Measurements from ENCODE around the gene RAB35.

DNA sequence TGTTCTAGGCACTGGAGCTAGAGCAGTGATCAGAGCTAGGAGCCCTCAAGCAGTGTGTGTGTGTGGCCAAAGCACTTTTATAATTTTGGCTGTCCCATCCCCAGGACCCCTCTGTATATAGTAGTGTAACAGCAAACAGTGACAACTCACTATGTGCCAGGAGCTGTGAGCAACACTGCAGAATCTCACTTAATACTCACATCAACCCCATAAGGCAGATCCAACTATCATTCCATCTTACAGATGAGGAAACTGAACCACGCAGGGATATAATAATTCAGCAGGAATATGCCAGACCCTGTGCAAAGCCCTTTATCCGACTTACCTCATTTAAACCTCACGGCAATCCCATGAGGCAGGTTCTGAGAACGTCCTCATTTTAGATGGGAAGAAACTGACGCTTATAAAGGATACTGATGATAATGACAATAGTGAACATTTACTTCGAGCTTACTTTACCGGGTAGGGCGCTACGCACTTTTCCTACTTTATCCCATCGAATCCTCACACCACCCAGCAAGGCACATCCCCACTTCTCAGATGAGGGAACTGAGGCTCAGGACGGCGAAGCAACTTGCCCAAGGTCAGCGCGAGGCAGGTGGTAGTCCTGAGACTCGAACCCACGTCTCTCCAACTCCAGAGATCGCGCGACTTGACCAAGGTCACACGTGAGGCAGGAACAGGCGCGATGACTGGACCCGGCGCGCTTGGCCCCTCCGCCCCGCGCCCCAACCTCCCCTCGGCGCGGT lies 687 bp downstream of the RAB35 start:
- TF ChIP-seq, protein P1, sequence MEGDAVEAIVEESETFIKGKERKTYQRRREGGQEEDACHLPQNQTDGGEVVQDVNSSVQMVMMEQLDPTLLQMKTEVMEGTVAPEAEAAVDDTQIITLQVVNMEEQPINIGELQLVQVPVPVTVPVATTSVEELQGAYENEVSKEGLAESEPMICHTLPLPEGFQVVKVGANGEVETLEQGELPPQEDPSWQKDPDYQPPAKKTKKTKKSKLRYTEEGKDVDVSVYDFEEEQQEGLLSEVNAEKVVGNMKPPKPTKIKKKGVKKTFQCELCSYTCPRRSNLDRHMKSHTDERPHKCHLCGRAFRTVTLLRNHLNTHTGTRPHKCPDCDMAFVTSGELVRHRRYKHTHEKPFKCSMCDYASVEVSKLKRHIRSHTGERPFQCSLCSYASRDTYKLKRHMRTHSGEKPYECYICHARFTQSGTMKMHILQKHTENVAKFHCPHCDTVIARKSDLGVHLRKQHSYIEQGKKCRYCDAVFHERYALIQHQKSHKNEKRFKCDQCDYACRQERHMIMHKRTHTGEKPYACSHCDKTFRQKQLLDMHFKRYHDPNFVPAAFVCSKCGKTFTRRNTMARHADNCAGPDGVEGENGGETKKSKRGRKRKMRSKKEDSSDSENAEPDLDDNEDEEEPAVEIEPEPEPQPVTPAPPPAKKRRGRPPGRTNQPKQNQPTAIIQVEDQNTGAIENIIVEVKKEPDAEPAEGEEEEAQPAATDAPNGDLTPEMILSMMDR (conservative IDR thresholded peaks at IDR 0.05) = no peak
- no peak for TF ChIP-seq ZFX (IDR thresholded peaks at IDR 0.05)

All from C4-2B (cell line).